Pericardium fibroblast (primary cell): ENCODE data around the gene STC2. TPM values are rescaled to one million over a fixed set of nuclear protein-coding genes. Genes with fewer than 3 reads are reported as not detected.

Source experiments
- total RNA-seq: library from RNA; depleted of rRNA; stranded (reverse); fragments of >200 nt; gene quantifications from 2 replicates; pipeline ENCODE4 v1.2.3, GENCODE V29; 2015

Gene STC2
- total RNA-seq: 63.8 and 232 TPM in 2 replicates

GRCh38 chr5:173327948-173328843 is at the start of gene STC2:
Gene STC2, minus strand, starts transcription at chr5:173328414. Its CDS starts 221 bp downstream, at chr5:173328193.

Other genes with a start within 250 kb of the STC2 start
- gene BNIP1, start 183.9 kb downstream of the STC2 start, total RNA-seq: 12.9 and 14.6 TPM in 2 replicates
- gene NKX2-5, start 93.2 kb downstream of the STC2 start, total RNA-seq: 0.35 TPM in 1 of 2 replicates, not detected in the other